HG03439 (cell line): ENCODE data around the gene KANTR.
"Not testable (repeated sequence)": the region's sequence is repeated elsewhere in the genome, so short reads cannot be mapped to it uniquely, and the experiment has no call there.

Experiments used
- ATAC-seq: cut with Tn5 transposase; IDR thresholded peaks from one replicate; pipeline ENCODE4 v1.9.1; 2021; ENCODE audit warnings: mild to moderate bottlenecking, moderate library complexity; ENCODE audit not compliant: unreplicated experiment

KANTR gene

DNA sequence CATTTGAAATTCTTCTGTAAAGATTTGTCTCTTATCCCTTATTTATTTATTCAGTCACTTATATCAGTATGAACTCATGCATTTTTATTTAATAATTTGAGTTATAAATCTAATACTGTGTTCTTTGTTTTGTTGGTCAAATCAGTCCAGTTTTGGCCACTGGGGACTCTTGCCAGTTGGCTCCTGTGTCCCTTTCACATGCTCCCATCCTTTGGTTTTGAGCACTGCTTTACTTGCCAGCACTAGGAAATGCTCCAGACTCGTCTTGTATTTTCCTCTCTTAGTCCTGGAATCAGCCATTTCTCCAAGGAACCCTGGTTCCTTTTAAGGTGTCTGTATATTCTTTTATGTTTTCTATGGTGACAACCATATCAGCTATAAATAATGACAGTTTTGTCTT is 28.1 kb downstream of the KANTR start:
- ATAC-seq = no peak

DNA sequence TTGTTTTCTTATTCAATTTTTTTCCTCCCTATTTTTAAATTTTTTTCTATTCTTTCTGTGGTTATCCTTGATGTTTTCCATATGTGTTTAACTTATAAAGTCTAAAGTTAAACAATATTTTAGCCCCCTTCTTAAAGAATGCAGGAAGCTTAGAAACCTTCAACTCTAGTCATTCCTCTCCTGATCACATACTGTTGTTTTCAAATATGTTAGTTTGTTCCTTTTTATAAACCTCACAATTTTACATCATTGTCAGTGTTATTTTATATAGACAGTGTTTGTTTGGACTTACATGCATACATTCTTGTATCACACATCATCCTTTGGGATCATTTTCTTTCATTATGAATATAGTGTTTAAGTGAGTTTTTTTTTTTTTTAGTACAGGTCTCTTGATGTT is 31.6 kb downstream of the KANTR start:
- ATAC-seq = no peak

DNA sequence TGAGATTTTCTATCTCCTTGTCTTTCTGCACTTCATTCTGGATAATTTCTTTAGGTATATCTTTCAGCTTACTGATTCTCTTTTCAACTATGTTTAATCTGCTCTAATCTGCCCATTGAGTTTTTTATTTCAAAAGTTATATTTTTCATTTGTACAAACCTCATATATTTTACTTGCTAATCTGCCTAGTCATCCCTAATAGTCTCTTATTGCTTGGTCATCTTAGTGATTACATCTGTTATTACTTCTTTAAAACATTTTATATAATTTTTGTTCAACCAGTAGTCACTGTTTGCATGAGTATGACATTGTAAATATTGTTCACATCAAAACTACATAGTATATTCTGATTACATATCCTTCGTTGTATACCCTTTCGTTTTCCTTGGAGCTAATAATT is 32.4 kb downstream of the KANTR start:
- no peak for ATAC-seq

DNA sequence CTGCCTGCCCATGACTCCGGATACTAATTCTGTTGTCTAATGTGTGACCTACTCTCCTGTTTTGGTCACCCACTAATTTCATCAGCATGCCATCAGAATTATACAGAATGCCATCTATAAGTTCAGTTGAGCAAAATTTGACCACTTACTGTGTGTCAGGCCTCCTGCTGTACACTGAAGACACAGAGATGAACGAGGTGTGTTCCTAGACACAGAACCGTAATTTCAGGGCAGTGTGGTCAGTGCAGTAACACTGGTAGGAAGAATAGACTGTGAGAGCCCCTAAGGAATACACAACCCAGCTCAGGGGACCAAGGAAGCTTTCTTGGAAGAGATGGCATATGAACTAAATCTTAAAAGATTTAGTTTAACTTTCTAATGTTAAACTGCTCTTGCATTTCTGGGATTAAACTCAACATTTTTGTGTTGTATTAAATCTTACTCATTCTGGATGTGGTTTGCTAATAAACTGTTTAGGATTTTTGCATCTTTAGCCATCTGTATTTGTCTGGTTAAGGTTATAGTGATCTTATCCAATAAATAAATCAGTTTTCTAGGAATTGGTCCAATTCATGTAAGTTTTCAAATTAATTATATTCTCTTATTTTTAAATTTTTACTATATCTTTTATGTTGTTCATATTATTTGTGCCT is 34.3 kb downstream of the KANTR start:
- no peak for ATAC-seq

DNA sequence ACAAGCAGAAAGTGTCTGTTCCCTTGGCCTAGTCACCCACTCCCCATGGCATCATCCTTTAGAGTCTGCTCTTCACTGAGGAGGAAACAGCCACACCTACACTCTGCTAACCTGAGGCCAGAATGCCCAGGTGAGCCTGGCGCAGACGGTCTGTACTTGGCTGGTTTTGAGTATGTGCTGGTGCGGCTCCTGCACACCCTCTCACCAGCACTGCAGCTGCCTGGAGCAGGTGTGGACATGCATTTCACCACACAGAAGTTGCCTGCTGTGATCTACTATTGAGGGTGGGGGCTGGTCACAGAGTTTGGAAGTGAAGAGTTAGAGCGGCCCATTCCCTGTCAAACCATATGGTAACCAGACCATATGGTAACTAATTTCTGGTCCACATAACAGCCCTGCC is 39.5 kb downstream of the KANTR start:
- no peak for ATAC-seq

DNA sequence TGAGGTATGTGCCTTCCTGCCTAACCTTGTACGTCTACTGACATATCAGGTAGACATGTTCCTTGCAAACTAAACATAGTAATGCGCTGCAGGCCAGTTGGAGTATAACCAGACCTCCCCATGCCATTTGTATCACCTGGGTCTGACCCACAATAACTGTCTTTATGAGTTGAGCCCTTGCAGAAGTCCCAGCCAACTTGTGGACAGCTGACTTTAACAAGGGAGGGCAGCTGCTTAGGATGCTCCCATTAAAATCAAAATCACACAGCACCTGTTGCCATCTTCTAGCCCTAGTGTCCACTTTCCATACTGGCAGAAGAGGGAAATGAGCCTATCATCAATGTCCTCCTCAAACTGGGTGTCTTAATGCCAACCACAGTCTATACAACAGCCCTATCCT is 41.6 kb downstream of the KANTR start:
- no peak for ATAC-seq

DNA sequence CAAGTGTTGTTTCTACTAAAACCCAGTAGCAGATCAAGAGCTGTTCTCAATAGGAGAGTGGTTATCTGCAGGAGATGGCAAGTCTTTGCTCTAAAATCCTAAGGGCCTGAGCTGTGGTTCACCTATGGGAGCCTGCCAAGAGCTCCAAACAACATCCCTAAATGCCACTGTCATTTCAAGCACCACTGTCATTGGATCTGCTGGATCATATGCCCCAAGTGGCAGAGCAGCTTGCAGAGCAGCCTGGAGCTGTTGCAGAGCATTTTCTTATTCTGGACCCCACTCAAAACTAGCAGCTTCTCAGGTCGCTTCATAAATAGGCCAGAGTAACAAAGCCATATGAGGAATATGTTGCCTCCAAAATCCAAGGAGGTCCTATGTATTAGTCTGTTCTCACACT is 59.6 kb downstream of the KANTR start:
- ATAC-seq = no peak

DNA sequence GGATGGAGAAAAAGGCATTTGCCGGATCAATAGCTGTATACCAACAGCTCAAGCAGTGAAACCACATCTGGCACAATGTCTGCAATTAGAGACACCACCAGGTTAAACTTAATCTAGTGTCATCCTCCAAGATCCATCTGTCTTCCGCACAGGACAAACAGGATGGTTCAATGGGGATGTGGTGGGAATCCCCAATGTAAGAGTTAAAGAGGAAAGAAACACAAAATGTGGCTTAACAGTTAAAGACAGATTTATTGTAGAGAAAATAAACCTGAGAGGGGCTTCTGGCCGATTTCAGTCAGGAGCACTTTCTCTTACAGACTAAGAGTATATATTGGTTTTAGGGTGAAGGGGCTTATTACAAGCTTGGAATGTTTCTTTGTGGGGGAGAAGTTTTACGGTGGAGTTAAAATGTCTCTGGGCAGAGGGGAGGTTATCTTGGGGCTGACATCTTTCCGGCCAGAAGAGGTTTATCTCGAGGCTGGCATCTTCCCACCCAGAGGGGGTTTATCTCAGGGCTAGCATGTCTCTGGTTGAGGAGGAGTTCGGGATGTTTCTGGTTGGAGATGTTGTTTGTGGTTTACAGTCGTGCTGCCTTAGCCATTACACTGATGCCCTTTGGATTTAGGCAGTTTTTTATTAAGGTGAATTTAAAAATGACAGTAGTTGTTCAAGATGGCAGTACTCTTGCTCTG is 61.7 kb downstream of the KANTR start:
- no peak for ATAC-seq

DNA sequence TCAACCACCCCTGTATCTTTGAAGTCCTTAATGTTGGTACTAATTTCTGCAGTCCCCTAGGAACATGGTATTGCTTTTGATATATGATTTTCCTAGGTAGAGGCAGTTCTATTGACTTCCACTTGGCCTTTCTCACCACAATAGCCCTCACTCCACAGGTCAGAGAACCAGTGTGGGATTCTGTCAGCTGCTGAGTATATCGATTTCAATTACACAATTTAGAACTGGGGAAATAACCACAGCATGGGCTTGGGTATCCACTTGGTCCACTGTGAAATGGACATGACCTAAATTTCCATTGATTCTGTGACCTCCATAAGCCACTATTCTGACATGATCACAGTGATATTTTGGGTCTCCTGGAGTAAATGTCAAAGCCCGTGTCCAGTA is 62.3 kb downstream of the KANTR start:
- no peak for ATAC-seq

DNA sequence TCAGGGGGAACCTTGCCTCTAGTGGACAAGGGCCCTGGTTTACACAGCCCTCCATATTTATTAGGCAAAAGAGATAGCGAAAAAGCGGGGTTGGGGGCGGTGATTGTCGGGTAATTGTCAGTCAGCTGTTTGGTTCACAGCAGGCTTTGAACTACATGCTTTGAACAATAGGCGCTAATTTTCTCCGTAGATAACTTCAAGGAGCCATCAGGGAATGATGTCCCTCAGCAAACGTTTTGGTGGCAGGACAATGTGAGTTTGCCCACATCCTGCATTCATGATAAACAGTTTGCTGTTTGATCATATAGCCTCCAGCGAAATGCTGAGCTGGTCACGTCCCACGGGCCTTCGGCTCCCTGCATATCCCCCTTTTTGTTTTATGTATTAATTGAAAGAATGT is 65.2 kb downstream of the KANTR start:
- no peak for ATAC-seq

DNA sequence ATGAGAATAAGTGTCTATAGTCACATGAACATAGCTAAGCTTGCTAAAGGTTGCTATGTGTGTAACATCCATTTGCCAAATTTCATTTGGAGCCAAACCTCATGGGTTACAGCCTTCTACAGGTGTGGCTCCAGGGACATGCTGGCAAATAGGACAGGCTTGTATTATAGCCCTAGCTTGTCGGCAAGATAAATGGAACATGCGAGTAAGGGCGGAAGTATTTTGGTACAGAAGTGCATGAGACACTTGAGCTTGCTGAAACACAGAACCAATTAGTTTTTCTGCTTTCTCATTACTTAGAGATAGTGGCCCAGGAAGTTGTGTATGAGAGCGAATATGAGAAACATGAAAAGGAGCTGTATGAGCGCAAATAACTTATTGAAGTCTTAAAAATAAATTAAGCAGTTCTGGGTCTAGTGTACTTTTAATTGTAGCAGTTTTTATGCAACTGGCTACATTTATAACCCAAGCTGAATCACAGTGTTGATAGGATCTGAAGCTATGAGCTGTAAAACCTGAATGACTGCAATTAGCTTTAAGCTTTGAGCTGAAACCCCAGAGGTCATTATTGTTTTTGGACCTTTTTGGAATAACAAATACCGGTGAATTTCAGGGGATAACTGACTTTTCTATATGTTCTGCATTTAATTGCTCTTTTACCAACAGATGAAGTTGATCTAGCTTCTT is 66.5 kb downstream of the KANTR start:
- ATAC-seq = no peak

DNA sequence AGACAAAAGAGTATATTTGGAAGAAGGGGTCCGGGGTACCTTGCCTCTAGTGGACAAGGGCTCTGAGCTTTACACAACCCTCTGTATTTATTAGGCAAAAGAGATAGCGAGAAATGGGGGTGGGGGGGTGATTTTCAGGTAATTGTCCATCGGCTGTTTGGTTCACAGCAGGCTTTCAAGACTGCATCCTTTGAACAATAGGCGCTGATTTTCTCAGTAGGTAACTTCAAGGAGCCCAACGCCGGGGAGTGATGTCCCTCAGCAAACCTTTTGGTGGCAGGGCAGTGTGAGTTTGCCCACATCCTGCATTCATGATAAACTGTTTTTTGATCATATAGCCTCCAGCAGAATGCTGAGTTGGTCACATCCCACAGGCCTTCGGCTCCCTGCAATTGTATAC is 69.5 kb downstream of the KANTR start:
- ATAC-seq = no peak

DNA sequence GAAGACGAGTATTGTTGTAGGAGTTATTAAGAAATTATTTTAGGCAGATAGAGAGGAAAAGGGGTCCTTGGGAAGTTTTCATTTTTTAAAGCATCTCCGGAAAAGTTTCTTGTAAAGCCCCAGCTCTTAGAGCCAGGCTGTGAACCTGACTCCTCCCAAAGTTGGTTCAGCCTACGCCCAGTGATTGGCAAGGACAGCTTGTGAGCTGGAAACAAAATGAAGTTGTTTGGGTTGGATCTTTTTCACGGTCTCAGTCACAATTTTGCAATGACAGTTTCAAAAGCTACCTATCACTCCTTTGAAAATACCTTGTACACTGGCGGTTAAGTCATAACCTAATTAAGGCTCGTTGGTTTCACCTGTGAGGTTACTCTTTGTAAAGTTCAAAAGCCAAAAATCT is 70.6 kb downstream of the KANTR start:
- not testable (repeated sequence) for ATAC-seq

DNA sequence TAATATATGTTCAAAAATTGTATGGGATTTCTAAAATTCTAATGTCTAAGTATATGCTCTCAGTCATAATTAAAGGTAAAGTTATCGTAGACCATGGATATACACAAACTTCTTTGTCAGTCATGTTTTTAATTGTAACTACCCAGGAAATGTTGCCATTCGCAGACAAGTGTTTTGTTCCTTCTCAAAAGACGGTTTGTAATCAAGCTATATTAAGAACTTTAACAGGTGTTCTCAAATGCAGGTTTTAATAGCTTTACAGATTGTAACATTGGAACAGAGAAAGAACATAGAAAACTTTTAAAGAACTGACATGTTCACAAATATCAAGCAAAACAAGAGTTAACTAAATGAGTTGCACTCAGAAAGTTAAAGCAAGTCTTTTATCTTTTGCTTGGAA is 72.2 kb downstream of the KANTR start:
- ATAC-seq = no peak

DNA sequence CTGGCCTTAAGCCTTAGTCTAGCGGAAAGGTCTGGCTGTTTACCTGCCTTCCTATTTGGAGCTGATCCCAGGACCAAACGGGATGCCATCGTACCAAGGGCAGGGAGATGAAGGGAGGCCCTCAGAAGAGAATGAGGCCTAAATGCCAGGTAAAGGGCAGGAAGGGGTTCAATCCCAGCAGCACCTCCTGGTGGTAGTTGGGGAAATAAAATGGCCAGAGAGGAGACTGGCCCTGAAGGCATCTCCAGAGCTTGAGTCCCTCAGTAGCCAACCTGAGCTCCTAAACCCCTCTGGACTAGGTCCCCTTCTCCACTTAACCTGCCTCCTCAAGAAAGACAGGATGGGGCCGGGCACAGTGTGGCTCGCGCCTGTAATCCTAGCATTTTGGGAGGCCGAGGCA is 77.4 kb downstream of the KANTR start:
- no peak for ATAC-seq
